ENCODE measurements around the gene MYO15B. TPM values are rescaled to one million over a fixed set of nuclear protein-coding genes. Genes with fewer than 3 reads are reported as not detected.

MYO15B gene
- total RNA-seq, 1 donor from 2014 or later, result 43.0 TPM

DNA sequence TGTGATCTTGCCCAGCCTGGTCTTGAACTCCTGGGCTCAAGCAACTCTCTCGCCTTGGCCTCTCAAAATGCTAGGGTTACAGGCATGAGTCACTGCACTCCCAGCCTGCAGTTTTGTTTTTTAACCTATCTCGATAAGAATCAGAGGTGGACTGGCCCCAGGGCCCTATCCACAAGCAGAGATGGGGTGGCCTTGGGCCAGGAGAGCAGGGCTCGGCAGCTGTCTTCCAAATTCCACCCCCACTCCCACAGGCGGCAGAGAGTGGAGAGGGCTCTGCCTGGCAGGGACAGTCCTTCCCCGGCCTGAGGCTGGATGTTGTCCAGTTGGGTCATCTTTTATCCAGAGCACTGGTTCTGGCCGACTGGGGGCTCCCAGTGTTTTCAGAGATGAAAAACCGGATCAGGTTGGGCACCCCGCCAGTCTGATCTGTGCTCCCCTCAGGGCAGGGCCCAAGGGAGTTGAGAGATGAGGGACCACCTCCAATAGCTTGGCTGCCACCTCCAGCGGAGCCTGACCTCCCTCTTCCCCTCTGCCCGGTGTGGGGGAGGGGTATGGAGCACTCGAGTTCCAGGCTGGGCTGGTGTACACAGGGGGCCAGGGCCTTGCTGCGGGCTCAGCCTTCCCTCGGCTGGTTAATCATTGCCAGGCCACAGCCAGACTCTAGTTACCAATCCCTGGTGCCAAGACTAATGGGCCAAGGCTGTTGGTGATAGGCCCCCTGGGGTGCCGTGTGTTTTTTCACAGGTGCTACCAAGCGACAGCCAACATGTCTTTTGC lies 30.3 kb upstream of the MYO15B start:
- Histone ChIP-seq H3K4me3 (no peak overlapping the region), H3K36me3 (no peaks in the 10 kb centered on the region), H3K27me3 (ENCODE audit: low read depth) (no peaks in the 10 kb centered on the region), H3K9me3 (replicated peaks) (no peaks in the 10 kb centered on the region), H3K27ac (replicated peaks) (no peak overlapping the region), H3K4me1 (peaks cover 4% of the 10 kb centered on the region)
- DNase-seq, result no peak
- TF ChIP-seq CTCF (IDR thresholded peaks at IDR 0.05; ENCODE audit: borderline replicate concordance), result no peak
- intact Hi-C loops (cut with micrococcal nuclease), result no loop called here

GRCh38 chr17:75557852-75558665 lies 29.5 kb upstream of the MYO15B start:
- Histone ChIP-seq H3K4me1 (peaks cover 2% of the 10 kb centered on the region), H3K27me3 (ENCODE audit: low read depth) (no peaks in the 10 kb centered on the region), H3K36me3 (no peaks in the 10 kb centered on the region), H3K27ac (replicated peaks) (no peak overlapping the region), H3K9me3 (replicated peaks) (no peaks in the 10 kb centered on the region), H3K4me3 (no peak overlapping the region)
- no peak for DNase-seq
- TF ChIP-seq CTCF (IDR thresholded peaks at IDR 0.05; ENCODE audit: borderline replicate concordance), result no peak
- intact Hi-C loops (cut with micrococcal nuclease), result no loop called here

DNA sequence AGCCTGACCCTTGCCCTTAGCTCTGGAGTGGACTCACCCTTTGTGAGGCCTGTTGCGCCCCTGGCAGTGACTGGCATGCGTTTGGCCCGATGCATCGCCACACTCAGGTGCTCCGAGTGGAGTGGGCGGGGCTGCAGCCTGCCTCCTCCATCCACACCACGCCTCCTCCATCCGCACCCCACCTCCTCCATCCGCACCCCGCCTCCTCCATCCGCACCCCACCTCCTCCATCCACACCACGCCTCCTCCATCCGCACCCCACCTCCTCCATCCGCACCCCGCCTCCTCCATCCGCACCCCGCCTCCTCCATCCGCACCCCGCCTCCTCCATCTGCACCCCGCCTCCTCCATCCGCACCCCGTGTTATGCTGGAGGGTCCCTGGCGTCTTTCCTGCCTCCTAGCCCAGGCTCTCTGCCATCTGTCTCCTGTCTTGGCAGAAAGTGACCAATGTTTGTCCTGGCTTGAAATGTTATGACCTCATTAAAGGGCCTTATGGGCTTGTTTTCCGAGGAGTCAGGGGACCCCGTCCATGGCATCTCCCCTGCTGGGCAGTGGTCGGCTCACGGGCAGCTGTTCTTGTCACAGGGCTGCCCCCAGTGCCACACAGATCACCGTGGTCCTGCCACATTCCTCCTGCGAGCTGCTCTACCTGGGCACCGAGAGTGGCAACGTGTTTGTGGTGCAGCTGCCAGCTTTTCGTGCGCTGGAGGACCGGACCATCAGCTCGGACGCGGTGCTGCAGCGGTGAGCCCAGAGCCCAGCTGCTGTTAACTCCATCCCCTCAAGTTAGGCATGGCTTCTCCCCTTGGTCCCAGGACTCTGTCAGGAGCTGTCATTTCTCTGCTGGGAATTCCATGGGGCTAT lies 28.7 kb upstream of the MYO15B start:
- Histone ChIP-seq H3K27ac (replicated peaks) (no peak overlapping the region), H3K4me1 (no peaks in the 10 kb centered on the region), H3K27me3 (ENCODE audit: low read depth) (no peaks in the 10 kb centered on the region), H3K4me3 (no peak overlapping the region), H3K36me3 (peaks cover 3% of the 10 kb centered on the region), H3K9me3 (replicated peaks) (no peaks in the 10 kb centered on the region)
- no peak for TF ChIP-seq CTCF (IDR thresholded peaks at IDR 0.05; ENCODE audit: borderline replicate concordance)
- no peak for DNase-seq
- intact Hi-C loops (cut with micrococcal nuclease), result no loop called here

GRCh38 chr17:75559958-75560533 lies 27.6 kb upstream of the MYO15B start:
- H3K4me1 ChIP-seq, result no peaks in the 10 kb centered on the region
- no peak overlapping the region for H3K27ac ChIP-seq (replicated peaks)
- intact Hi-C loops (cut with micrococcal nuclease), result no loop called here
- no peaks in the 10 kb centered on the region for H3K9me3 ChIP-seq (replicated peaks)
- no peaks in the 10 kb centered on the region for H3K27me3 ChIP-seq (ENCODE audit: low read depth)
- no peak overlapping the region for H3K4me3 ChIP-seq
- no peak for DNase-seq
- peaks cover 9% of the 10 kb centered on the region for H3K36me3 ChIP-seq
- no peak for TF ChIP-seq CTCF (IDR thresholded peaks at IDR 0.05; ENCODE audit: borderline replicate concordance)

Measured in left ventricle myocardium inferior (tissue), 1 donor.